Middle frontal gyrus (tissue), 1 donor: ENCODE data around the gene CDK14.

ENCODE experiments used
- DNase-seq: peaks from one replicate; pipeline ENCODE4 v3.0.0-alpha.2; 2015; ENCODE audit warnings: low spot score; ENCODE audit errors: extremely low spot score

The CDK14 gene

GRCh38 chr7:90595801-90596670 lies at the start of gene CDK14:
TSS of gene CDK14 (plus strand) at chr7:90596321. CDS start at chr7:90596628, 307 bp downstream.
- DNase-seq, result peak; percentile 25

GRCh38 chr7:90551036-90551435 lies 45.1 kb upstream of the CDK14 start:
- DNase-seq, result no peak

DNA sequence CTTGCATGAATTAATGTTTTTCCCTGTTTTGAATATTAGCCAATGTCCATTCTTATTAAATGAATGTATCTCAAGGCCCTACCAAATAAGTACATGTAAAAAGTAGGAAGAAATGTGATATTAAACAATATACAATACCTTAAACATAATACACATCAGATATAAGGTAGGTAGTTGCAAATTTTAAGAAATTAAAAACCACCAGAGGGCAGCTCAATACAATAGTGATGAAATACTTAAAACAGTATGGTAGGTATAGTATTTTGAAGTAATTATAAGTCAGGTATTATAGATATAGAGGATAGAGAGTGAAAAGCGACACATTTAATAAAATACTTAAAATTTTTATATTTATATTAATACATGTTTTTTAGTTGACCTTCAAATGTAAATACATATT lies 43.6 kb upstream of the CDK14 start:
- no peak for DNase-seq

DNA sequence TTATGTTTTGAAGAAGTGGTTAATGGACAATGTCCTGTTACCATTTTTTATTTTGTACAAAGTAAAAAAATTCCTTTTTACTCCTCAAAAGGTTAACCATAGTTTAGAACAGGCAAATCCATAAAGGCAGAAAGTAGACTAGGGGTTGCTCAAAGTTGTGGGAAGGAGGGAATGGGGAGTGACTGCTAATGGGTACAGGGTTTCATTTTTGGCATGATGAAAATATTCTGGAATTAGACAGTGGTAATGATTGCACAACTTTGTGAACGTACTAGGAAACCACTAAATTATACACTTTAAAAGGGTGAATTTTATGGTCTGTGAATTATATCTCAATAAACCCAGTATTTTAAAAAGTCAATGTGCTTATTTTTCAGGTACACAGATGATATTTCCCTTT lies 35.4 kb upstream of the CDK14 start:
- no peak for DNase-seq

DNA sequence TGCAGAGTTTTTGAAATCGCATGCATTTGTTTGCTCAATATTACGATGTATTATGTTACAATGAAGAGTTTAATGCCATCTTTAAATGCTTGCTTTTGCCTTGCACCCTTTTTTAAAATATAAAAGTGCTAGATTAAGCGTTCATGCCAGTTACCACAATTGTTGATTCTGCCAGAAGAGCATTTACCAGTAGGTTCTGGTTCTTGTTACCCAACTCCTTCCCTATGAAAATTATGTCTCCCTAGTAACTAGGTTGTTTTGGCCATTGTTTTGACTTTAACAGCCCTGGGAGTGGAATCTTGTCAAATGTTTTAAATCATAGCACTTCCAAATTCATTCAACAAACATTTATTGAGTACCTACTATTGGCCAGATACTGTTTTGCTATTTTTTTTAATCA lies 32.8 kb upstream of the CDK14 start:
- DNase-seq, result no peak

DNA sequence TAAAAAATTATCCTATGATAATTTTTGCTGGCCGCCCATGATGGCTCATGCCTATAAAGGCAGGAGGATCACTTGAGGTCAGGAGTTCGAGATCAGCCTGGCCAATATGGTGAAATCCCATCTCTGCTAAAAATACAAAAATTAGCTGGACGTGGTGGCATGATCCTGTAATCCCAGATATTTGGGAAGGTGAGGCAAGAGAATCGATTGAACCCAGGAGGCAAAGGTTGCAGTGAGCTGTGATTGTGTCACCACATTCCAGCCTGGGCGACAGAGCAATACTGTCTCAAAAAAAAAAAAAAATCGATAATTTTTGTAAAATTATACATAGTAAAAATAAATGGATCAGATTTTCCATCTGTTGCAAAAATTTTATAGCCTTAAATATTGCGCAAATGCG lies 31.7 kb upstream of the CDK14 start:
- DNase-seq, result no peak

GRCh38 chr7:90568213-90568612 lies 27.9 kb upstream of the CDK14 start:
- DNase-seq, result no peak

- no peak for DNase-seq
Measured at GRCh38 chr7:90569368-90569767, 26.8 kb upstream of the CDK14 start.

- DNase-seq, result no peak
Measured at GRCh38 chr7:90570373-90570959, 25.7 kb upstream of the CDK14 start.

GRCh38 chr7:90574146-90574819 lies 21.8 kb upstream of the CDK14 start:
- DNase-seq, result no peak

DNA sequence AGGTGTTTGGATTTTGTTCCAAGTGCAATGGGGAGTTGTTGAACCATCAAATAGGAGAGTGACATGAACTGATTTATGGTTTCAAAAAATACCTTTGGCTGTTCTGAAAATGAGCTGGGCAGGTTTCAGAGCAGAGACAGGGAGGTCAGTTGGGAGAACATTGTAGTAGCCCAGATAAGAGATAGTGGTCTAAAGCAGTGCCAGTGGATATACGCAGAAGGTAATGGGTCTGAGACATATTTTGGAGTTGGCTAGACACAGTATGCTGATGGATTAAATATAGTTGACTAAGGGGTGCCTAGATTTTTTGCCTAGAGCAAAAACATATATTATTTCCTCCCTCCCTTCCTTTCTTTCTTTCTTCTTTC lies 21.3 kb upstream of the CDK14 start:
- no peak for DNase-seq

GRCh38 chr7:90579181-90579688 lies 16.9 kb upstream of the CDK14 start:
- DNase-seq, result no peak

- no peak for DNase-seq
Measured at GRCh38 chr7:90580051-90580450, 16.1 kb upstream of the CDK14 start.

DNA sequence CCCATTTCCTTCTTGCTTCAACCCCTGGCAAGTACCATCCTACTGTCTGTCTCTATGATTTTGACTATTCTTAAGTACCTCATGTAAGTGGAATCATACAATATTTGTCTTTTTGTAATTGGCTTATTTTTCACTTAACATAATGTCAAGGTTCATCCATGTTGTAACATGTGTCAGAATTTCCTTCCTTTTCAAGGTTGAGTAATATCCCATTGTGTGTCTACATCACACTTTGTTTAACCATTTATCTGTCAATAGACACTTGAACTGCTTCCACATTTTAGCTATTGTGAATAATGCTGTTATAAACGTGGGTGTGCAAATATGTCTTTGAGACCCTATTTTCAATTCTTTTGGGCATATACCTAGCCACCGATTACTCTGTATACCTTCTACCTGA lies 14.0 kb upstream of the CDK14 start:
- DNase-seq, result no peak

DNA sequence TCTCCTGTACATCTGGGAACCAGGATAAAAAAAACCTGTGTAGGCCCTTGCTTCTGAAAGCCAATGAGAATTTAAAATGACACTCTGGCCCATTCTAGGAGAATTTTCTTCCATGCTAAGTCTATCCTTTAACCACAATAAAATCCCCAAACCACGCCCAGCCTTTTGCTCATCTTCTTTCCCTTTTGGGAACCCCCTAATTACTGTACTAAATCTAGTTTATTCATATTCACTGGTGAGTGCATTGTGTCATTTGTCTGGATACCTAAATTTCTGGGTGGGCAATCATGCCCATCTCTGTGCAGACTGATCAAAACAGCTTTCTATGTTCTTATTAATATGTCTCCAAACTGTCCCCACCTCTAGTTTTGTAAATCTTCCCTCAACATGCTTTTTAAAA lies 11.7 kb upstream of the CDK14 start:
- DNase-seq, result no peak

DNA sequence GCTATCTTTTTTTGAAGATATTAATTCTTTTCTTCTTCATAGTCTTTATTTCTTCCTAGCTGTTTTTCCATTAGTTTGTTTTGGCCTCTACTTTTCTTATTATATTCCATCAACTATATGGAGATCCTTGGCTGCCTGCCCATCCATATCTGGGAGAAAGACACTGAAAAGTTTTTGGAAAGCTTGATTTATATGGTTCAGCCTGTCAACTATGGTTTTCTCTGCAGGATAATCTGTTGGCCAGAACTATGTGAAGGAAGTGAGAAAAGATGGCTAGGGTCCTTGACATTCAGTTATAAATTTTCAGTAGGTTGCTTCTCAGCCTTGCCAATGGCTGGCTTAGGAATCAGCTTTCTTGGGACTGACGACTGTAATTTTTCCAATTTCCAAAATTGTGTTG lies 10.0 kb upstream of the CDK14 start:
- no peak for DNase-seq

GRCh38 chr7:90587766-90588165 lies 8.4 kb upstream of the CDK14 start:
- DNase-seq, result no peak

DNA sequence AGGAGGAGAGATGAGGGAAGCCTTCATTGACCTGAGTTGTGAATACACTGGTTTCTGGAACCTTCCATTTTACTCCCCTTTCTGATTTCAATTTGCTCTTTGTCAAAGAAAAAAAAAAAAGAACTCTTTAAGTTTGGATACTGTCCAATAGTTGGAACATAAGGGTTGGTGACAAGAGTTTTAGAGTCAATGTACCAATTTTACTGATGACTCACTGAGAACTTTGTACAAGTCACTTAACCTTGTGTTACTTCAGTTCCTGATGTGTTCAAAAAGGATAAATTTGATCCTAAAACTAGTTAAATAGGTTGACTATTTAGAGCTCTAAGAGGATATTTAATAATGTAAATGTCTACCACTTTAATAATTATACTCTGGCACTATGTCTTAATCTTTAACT lies 4.1 kb upstream of the CDK14 start:
- no peak for DNase-seq

- no peak for DNase-seq
Measured at GRCh38 chr7:90593205-90593604, 2.9 kb upstream of the CDK14 start.

- no peak for DNase-seq
Measured at GRCh38 chr7:90594751-90595317, 1.3 kb upstream of the CDK14 start.

GRCh38 chr7:90595342-90595800 lies 750 bp upstream of the CDK14 start:
- no peak for DNase-seq
